ENCODE measurements around the gene TSPEAR.
"Not testable (repeated sequence)": the region's sequence is repeated elsewhere in the genome, so short reads cannot be mapped to it uniquely, and the experiment has no call there.

Gene TSPEAR

GRCh38 chr21:44598061-44598460, 113.3 kb downstream of the TSPEAR start:
- no peak overlapping the region for H3K4me3 ChIP-seq (ENCODE audit: low read depth, low read length)
- TF ChIP-seq CTCF (IDR thresholded peaks at IDR 0.05; ENCODE audit: low read depth, low read length), result no peak

GRCh38 chr21:44596068-44596725, 115.2 kb downstream of the TSPEAR start:
- no peak for TF ChIP-seq CTCF (IDR thresholded peaks at IDR 0.05; ENCODE audit: low read depth, low read length)
- no peak overlapping the region for H3K4me3 ChIP-seq (ENCODE audit: low read depth, low read length)

- TF ChIP-seq CTCF (IDR thresholded peaks at IDR 0.05; ENCODE audit: low read depth, low read length), result no peak
- no peak overlapping the region for H3K4me3 ChIP-seq (ENCODE audit: low read depth, low read length)
Observed at GRCh38 chr21:44595524-44595923, 115.8 kb downstream of the TSPEAR start.

GRCh38 chr21:44594406-44594916, 116.9 kb downstream of the TSPEAR start:
- no peak for TF ChIP-seq CTCF (IDR thresholded peaks at IDR 0.05; ENCODE audit: low read depth, low read length)
- H3K4me3 ChIP-seq (ENCODE audit: low read depth, low read length), result no peak overlapping the region

GRCh38 chr21:44593598-44594405, 117.6 kb downstream of the TSPEAR start:
- no peak overlapping the region for H3K4me3 ChIP-seq (ENCODE audit: low read depth, low read length)
- no peak for TF ChIP-seq CTCF (IDR thresholded peaks at IDR 0.05; ENCODE audit: low read depth, low read length)

GRCh38 chr21:44592446-44593311, 118.7 kb downstream of the TSPEAR start, which contains the start of gene KRTAP10-6:
Gene KRTAP10-6, minus strand, starts transcription at chr21:44592505. Its CDS starts 21 bp downstream, at chr21:44592484.
- H3K4me3 ChIP-seq (ENCODE audit: low read depth, low read length), result no peak within 1 kb of the TSS
- no peak for TF ChIP-seq CTCF (IDR thresholded peaks at IDR 0.05; ENCODE audit: low read depth, low read length)

- H3K4me3 ChIP-seq (ENCODE audit: low read depth, low read length), result not testable (repeated sequence)
Observed at GRCh38 chr21:44591801-44592130, 119.6 kb downstream of the TSPEAR start.

- H3K4me3 ChIP-seq (ENCODE audit: low read depth, low read length), result not testable (repeated sequence)
Observed at GRCh38 chr21:44590897-44591800, 120.2 kb downstream of the TSPEAR start.

All from WI38 (cell line).